PC-3 (cell line): ENCODE results near the gene BORCS8. TPM values are rescaled to one million over a fixed set of nuclear protein-coding genes. Genes with fewer than 3 reads are reported as not detected.

Source experiments
- ATAC-seq: fragments of 200-7000 bp; cut with Tn5 transposase; 2 replicates; pipeline ENCODE4 v1.9.1; 2020; ENCODE audit warnings: mild to moderate bottlenecking, moderate library complexity
- BruUV-seq: library from RNA; stranded (reverse); fragments of 400-500 nt; replicated peaks from 2 replicates; lab custom pipeline; 2021; lab: Mats Ljungman, UMichigan
- CTCF ChIA-PET: fragments of 300-600 bp; sonication (Branson Sonifier 250); formaldehyde crosslinking; loops from one replicate; lab custom pipeline; 2022; ENCODE audit warnings: antibody characterized with exemption; lab: Charles Lee
- POLR2A ChIA-PET: fragments of 300-600 bp; sonication (Branson Sonifier 250); formaldehyde crosslinking; loops from one replicate; lab custom pipeline; 2022; ENCODE audit warnings: antibody characterized with exemption; ENCODE audit not compliant: unreplicated experiment; lab: Charles Lee
- DNase-seq: peaks from one replicate; pipeline ENCODE4 v3.0.0-alpha.2; 2015
- H2AFZ ChIP-seq: fragments of 300-600 bp; sonication (generic); 2 replicates; pipeline ENCODE4 v1.6.0; 2016; ENCODE audit warnings: antibody characterized with exemption, low read length
- H3F3A ChIP-seq: fragments of 300-600 bp; sonication (generic); one replicate; pipeline ENCODE4 v1.6.0; 2017; ENCODE audit warnings: antibody characterized with exemption, low read length, control low read depth, mild to moderate bottlenecking; ENCODE audit not compliant: unreplicated experiment
- H3K27ac ChIP-seq: fragments of 300-600 bp; sonication (generic); 2 replicates; pipeline ENCODE4 v1.5.1; 2016; ENCODE audit warnings: mild to moderate bottlenecking, low read length
- H3K27me3 ChIP-seq: fragments of 300-600 bp; sonication (generic); 2 replicates; pipeline ENCODE4 v1.6.1; 2016; ENCODE audit warnings: low read length, mixed read lengths
- H3K36me3 ChIP-seq: fragments of 300-600 bp; sonication (generic); 2 replicates; pipeline ENCODE4 v1.6.1; 2016; ENCODE audit warnings: low read depth, mixed run types, low read length, mixed read lengths
- H3K4me1 ChIP-seq: fragments of 300-600 bp; sonication (generic); 2 replicates; pipeline ENCODE4 v1.5.1; 2016; ENCODE audit warnings: low read length; ENCODE audit not compliant: insufficient read depth
- H3K4me2 ChIP-seq: fragments of 300-600 bp; sonication (generic); 2 replicates; pipeline ENCODE4 v1.6.0; 2016; ENCODE audit warnings: low read length
- H3K4me3 ChIP-seq: fragments of 300-600 bp; sonication (generic); 2 replicates; pipeline ENCODE4 v1.5.1; 2016; ENCODE audit warnings: mild to moderate bottlenecking, low read length, mixed read lengths
- H3K79me2 ChIP-seq: fragments of 300-600 bp; sonication (generic); 2 replicates; pipeline ENCODE4 v1.6.1; 2017; ENCODE audit warnings: low read length, mixed read lengths
- H3K9ac ChIP-seq: fragments of 300-600 bp; sonication (generic); 2 replicates; pipeline ENCODE4 v1.6.0; 2016; ENCODE audit warnings: mild to moderate bottlenecking, low read length
- H3K9me2 ChIP-seq: fragments of 300-600 bp; sonication (generic); replicated peaks from 2 replicates; pipeline ENCODE4 v1.6.1; 2016; ENCODE audit warnings: mixed run types, low read length, mixed read lengths
- H3K9me3 ChIP-seq: fragments of 300-600 bp; sonication (generic); 2 replicates; pipeline ENCODE4 v1.6.1; 2016; ENCODE audit warnings: low read length, mixed read lengths
- H4K20me1 ChIP-seq: fragments of 300-600 bp; sonication (generic); 2 replicates; pipeline ENCODE4 v1.6.1; 2016; ENCODE audit warnings: low read length, mixed read lengths
- CTCF ChIP-seq: fragments of 300-600 bp; sonication (generic); conservative IDR thresholded peaks from 2 replicates; pipeline ENCODE4 v1.5.1; 2017; ENCODE audit warnings: antibody characterized with exemption, low read depth, mild to moderate bottlenecking, low read length
- EZH2 ChIP-seq: fragments of 300-600 bp; sonication (generic); IDR thresholded peaks from one replicate; pipeline ENCODE4 v1.6.1; 2017; ENCODE audit warnings: antibody characterized with exemption, mild to moderate bottlenecking, low read length; ENCODE audit not compliant: unreplicated experiment
- EZH2phosphoT487 ChIP-seq: fragments of 300-600 bp; sonication (generic); IDR thresholded peaks from 2 replicates; pipeline ENCODE4 v1.6.1; 2018; ENCODE audit warnings: mild to moderate bottlenecking, antibody characterized with exemption, low read length, borderline replicate concordance
- intact Hi-C: fragments of 100-400 bp; cut with micrococcal nuclease; formaldehyde crosslinking; loops from 2 replicates; pipeline ENCODE4 v1.9.0; 2023
- total RNA-seq: library from RNA; depleted of rRNA; stranded (reverse); fragments of >200 nt; gene quantifications from 2 replicates; pipeline ENCODE4 v1.2.3, GENCODE V29; 2014

BORCS8 gene
- total RNA-seq, 1 experiment from 2014 or later: 33.1 TPM

- Histone ChIP-seq H3K9me3 (no peaks in the 10 kb centered on the region), H3K36me3 (no peaks in the 10 kb centered on the region; the same call in 1 of the 2 replicates), H3K27me3 (no peaks in the 10 kb centered on the region), H3K9me2 (no peaks in the 10 kb centered on the region), H3F3A (no peaks in the 10 kb centered on the region), H3K27ac (no peak overlapping the region), H3K4me2 (no peak overlapping the region), H2AFZ (no peak overlapping the region), H4K20me1 (no peaks in the 10 kb centered on the region), H3K4me3 (no peak overlapping the region), H3K79me2 (peaks cover 8% of the 10 kb centered on the region), H3K4me1 (peaks cover 6% of the 10 kb centered on the region; the same call in 1 of the 2 replicates), H3K9ac (no peak overlapping the region)
- intact Hi-C loops: no loop called here
- ATAC-seq (no peak), DNase-seq (no peak)
- no TSS peak for BruUV-seq
- POLR2A ChIA-PET: no interaction called here
- no peak for TF ChIP-seq EZH2phosphoT487
- TF ChIP-seq EZH2: no peak
- no peak for TF ChIP-seq CTCF
- CTCF ChIA-PET: no interaction called here
Observed at GRCh38 chr19:19142347-19142746, 49.6 kb downstream of the BORCS8 start.

- ChIA-PET POLR2A (no interaction called here), CTCF (interaction anchor here (0.6 kb wide), 1 partner anchor 34 kb away, joined by 3 read pairs; no protein-coding TSS in a partner anchor)
- no peak overlapping the region for H3K9ac ChIP-seq
- no peaks in the 10 kb centered on the region for H3K36me3 ChIP-seq
- no peaks in the 10 kb centered on the region for H3K9me3 ChIP-seq
- no peaks in the 10 kb centered on the region for H4K20me1 ChIP-seq
- ATAC-seq (no peak), DNase-seq (no peak)
- no peaks in the 10 kb centered on the region for H3F3A ChIP-seq
- no TSS peak for BruUV-seq
- H3K9me2 ChIP-seq: no peaks in the 10 kb centered on the region
- intact Hi-C loops: no loop called here
- H2AFZ ChIP-seq: no peak overlapping the region
- no peaks in the 10 kb centered on the region for H3K27me3 ChIP-seq
- no peak overlapping the region for H3K4me3 ChIP-seq
- peaks cover 11% of the 10 kb centered on the region; the same call in 1 of the 2 replicates for H3K4me1 ChIP-seq
- TF ChIP-seq EZH2 (no peak), CTCF (no peak), EZH2phosphoT487 (no peak)
- H3K27ac ChIP-seq: no peak overlapping the region
- peaks cover 13% of the 10 kb centered on the region for H3K79me2 ChIP-seq
- H3K4me2 ChIP-seq: no peak overlapping the region
Observed at GRCh38 chr19:19140476-19140875, 51.5 kb downstream of the BORCS8 start.

GRCh38 chr19:19139876-19140229 is 52.1 kb downstream of the BORCS8 start:
- H3K4me3 ChIP-seq: no peak overlapping the region
- POLR2A ChIA-PET: no interaction called here

More at GRCh38 chr19:19139876-19140229, 52.1 kb downstream of the BORCS8 start:
- Histone ChIP-seq H3K27me3 (no peaks in the 10 kb centered on the region), H3K9ac (no peak overlapping the region), H3K79me2 (peaks cover 13% of the 10 kb centered on the region), H4K20me1 (no peaks in the 10 kb centered on the region), H3K9me2 (no peaks in the 10 kb centered on the region), H2AFZ (no peak overlapping the region), H3K4me1 (peaks cover 11% of the 10 kb centered on the region; the same call in 1 of the 2 replicates), H3K4me2 (no peak overlapping the region), H3K36me3 (no peaks in the 10 kb centered on the region), H3K9me3 (no peaks in the 10 kb centered on the region), H3K27ac (no peak overlapping the region), H3F3A (no peaks in the 10 kb centered on the region)
- CTCF ChIA-PET: no interaction called here
- DNase-seq: no peak
- intact Hi-C loops: loop anchor here (2.0 kb wide), 1 partner anchor 85 kb away; no protein-coding TSS in a partner anchor
- no peak for ATAC-seq
- TF ChIP-seq EZH2 (no peak), CTCF (no peak; the same call in 1 of the 2 replicates), EZH2phosphoT487 (no peak)
- no TSS peak for BruUV-seq
